ENCODE measurements around the gene SCARB1.

DNA sequence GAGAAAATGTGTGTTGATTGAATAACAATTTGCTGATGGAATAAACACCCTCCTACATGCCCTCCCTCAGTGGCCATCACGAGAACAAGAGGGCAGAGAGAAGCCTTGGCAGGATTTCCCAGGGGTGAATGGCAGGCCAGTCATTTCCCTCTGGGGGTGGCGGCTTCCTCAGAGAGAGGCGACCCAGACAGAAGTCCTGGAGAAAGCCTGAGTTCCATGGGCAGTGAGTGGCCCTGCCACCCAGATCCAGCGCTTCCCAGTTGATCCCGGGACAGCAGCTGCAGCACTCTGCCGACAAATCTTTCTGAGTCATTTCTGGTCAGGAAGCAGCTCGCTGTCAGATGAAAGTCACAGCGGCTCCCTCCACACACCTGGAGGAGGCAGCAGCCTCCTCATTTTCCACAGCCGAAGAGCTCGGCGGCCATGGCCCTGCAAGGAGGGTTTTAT lies 123.0 kb downstream of the SCARB1 start:
- TF ChIP-seq RAD21 (IDR thresholded peaks at IDR 0.05; ENCODE audit: low read depth), result no peak
- TF ChIP-seq TCF12 (IDR thresholded peaks at IDR 0.05; ENCODE audit: low read depth), result no peak

Measured in Ishikawa (cell line).